Measurements from ENCODE around the gene FYB1. TPM values are rescaled to one million over a fixed set of nuclear protein-coding genes. Genes with fewer than 3 reads are reported as not detected.

Gene FYB1
- total RNA-seq, 2 donors from 2014 or later = 3.1 to 4.0 TPM

GRCh38 chr5:39106322-39106721, 113.0 kb downstream of the FYB1 start:
- Histone ChIP-seq H3K4me1 (replicated peaks) (no peaks in the 10 kb centered on the region), H3K27ac (no peak overlapping the region), H3K4me3 (no peak overlapping the region), H3K9me3 (no peaks in the 10 kb centered on the region), H3K36me3 (no peaks in the 10 kb centered on the region), H3K27me3 (replicated peaks; ENCODE audit: insufficient read depth) (no peaks in the 10 kb centered on the region)
- WGBS = 43% methylated on average over 1 of the region's 1 CpG
- intact Hi-C loops (cut with DNase I) = no loop called here
- DNase-seq (ENCODE audit: low spot score) = no peak
- TF ChIP-seq POLR2A (IDR thresholded peaks at IDR 0.05) (no peak), POLR2AphosphoS5 (IDR thresholded peaks at IDR 0.05) (no peak), CTCF (IDR thresholded peaks at IDR 0.05) (no peak)

GRCh38 chr5:39104221-39104620, 115.1 kb downstream of the FYB1 start:
- Histone ChIP-seq H3K36me3 (no peaks in the 10 kb centered on the region), H3K9me3 (no peaks in the 10 kb centered on the region), H3K27ac (no peak overlapping the region), H3K27me3 (replicated peaks; ENCODE audit: insufficient read depth) (no peaks in the 10 kb centered on the region), H3K4me3 (no peak overlapping the region), H3K4me1 (replicated peaks) (no peaks in the 10 kb centered on the region)
- DNase-seq (ENCODE audit: low spot score) = no peak
- no peak for TF ChIP-seq POLR2AphosphoS5 (IDR thresholded peaks at IDR 0.05)
- no peak for TF ChIP-seq POLR2A (IDR thresholded peaks at IDR 0.05)
- TF ChIP-seq CTCF (IDR thresholded peaks at IDR 0.05) = no peak
- intact Hi-C loops (cut with DNase I) = no loop called here
- WGBS = 31% methylated on average over 1 of the region's 1 CpG

- no peak overlapping the region for H3K27ac ChIP-seq
- TF ChIP-seq POLR2A (IDR thresholded peaks at IDR 0.05) = no peak
- no peak for TF ChIP-seq POLR2AphosphoS5 (IDR thresholded peaks at IDR 0.05)
- H3K4me1 ChIP-seq (replicated peaks) = no peaks in the 10 kb centered on the region
- WGBS = 93% methylated on average over 4 of the region's 4 CpGs
- no peaks in the 10 kb centered on the region for H3K9me3 ChIP-seq
- no peaks in the 10 kb centered on the region for H3K36me3 ChIP-seq
- intact Hi-C loops (cut with DNase I) = no loop called here
- no peak for DNase-seq (ENCODE audit: low spot score)
- no peaks in the 10 kb centered on the region for H3K27me3 ChIP-seq (replicated peaks; ENCODE audit: insufficient read depth)
- no peak overlapping the region for H3K4me3 ChIP-seq
Observed at GRCh38 chr5:39102684-39103155, 116.6 kb downstream of the FYB1 start.

- intact Hi-C loops (cut with DNase I) = no loop called here
- Histone ChIP-seq H3K4me1 (replicated peaks) (no peaks in the 10 kb centered on the region), H3K4me3 (no peak overlapping the region), H3K27ac (no peak overlapping the region), H3K9me3 (no peaks in the 10 kb centered on the region), H3K36me3 (no peaks in the 10 kb centered on the region), H3K27me3 (replicated peaks; ENCODE audit: insufficient read depth) (no peaks in the 10 kb centered on the region)
- DNase-seq (ENCODE audit: low spot score) = no peak
- WGBS = 56% methylated on average over 7 of the region's 7 CpGs
- no peak for TF ChIP-seq POLR2AphosphoS5 (IDR thresholded peaks at IDR 0.05)
Observed at GRCh38 chr5:39100851-39101396, 118.4 kb downstream of the FYB1 start.

GRCh38 chr5:39100301-39100850, 119.0 kb downstream of the FYB1 start:
- H3K9me3 ChIP-seq = no peaks in the 10 kb centered on the region
- no peak overlapping the region for H3K27ac ChIP-seq
- H3K4me3 ChIP-seq = no peak overlapping the region
- intact Hi-C loops (cut with DNase I) = no loop called here
- no peaks in the 10 kb centered on the region for H3K27me3 ChIP-seq (replicated peaks; ENCODE audit: insufficient read depth)
- no peaks in the 10 kb centered on the region for H3K4me1 ChIP-seq (replicated peaks)
- DNase-seq (ENCODE audit: low spot score) = no peak
- no peaks in the 10 kb centered on the region for H3K36me3 ChIP-seq
- WGBS = 80% methylated on average over 6 of the region's 6 CpGs
- no peak for TF ChIP-seq CTCF (IDR thresholded peaks at IDR 0.05)
- TF ChIP-seq POLR2AphosphoS5 (IDR thresholded peaks at IDR 0.05) = no peak
- no peak for TF ChIP-seq POLR2A (IDR thresholded peaks at IDR 0.05)

GRCh38 chr5:39099831-39100230, 119.5 kb downstream of the FYB1 start:
- no peak for DNase-seq (ENCODE audit: low spot score)
- TF ChIP-seq CTCF (IDR thresholded peaks at IDR 0.05) = no peak
- TF ChIP-seq POLR2AphosphoS5 (IDR thresholded peaks at IDR 0.05) = no peak
- TF ChIP-seq POLR2A (IDR thresholded peaks at IDR 0.05) = no peak
- Histone ChIP-seq H3K27ac (no peak overlapping the region), H3K4me1 (replicated peaks) (no peaks in the 10 kb centered on the region), H3K27me3 (replicated peaks; ENCODE audit: insufficient read depth) (no peaks in the 10 kb centered on the region), H3K4me3 (no peak overlapping the region), H3K36me3 (no peaks in the 10 kb centered on the region), H3K9me3 (no peaks in the 10 kb centered on the region)
- intact Hi-C loops (cut with DNase I) = no loop called here
